ENCODE measurements around the gene DYNLT2. TPM values are rescaled to one million over a fixed set of nuclear protein-coding genes. Genes with fewer than 3 reads are reported as not detected.

DYNLT2 gene
- total and polyA plus RNA-seq, 2 of the 13 experiments (the other 11 are each of a cell fraction or from before 2014, with no cell fraction given), result 2.1 to 4.3 TPM

DNA sequence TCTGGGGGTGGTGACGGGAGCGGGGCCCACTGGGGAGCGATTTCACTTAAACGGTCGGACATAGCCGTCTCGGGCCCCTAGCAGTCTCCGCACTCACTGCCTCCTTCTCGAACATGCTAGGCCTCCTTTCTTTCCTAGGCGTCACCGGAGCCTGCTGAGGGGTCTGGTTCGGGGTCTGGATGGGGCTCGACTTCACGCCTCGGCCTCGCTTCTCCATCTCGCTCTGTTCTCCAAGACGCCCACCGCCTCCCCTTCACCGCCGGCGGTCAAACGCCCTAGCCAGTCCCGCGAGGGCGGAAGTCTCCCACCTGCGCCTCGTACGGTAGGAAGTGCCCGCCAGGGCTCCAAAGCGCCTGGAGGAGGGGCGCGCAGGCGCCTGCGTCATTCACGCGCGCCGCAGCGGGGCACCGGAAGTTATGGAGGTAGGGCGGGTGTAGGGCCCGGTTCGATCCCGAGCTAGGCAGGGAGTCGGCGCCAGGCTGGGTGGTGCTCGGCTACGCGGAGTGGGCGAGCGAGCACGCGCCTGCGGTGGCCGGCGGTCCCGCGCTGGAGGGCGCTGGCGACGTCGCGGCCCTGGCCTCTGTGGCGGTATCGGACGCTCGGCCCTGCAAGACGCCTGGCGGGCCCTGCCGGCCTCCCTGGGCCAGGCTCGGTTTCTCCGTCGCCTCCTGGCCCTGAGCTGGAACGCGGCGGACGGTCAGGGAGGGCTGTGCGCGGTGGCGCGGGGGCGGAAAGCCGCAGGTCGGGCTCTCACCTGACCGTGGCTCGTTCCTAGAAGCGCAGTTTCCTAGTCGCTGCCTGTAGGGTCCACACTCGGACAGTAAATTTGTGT lies at the start of gene DYNLT2, which contains the start of gene ERMARD (continued):
- TF ChIP-seq, protein P1, sequence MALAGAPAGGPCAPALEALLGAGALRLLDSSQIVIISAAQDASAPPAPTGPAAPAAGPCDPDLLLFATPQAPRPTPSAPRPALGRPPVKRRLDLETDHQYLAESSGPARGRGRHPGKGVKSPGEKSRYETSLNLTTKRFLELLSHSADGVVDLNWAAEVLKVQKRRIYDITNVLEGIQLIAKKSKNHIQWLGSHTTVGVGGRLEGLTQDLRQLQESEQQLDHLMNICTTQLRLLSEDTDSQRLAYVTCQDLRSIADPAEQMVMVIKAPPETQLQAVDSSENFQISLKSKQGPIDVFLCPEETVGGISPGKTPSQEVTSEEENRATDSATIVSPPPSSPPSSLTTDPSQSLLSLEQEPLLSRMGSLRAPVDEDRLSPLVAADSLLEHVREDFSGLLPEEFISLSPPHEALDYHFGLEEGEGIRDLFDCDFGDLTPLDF (CRISPR knock-in tag; IDR thresholded peaks at IDR 0.05), result peak; percentile 95
- peak; percentile 77 for TF ChIP-seq FOXA3 (CRISPR knock-in tag; IDR thresholded peaks at IDR 0.05)
- TF ChIP-seq GLI4 (CRISPR knock-in tag; IDR thresholded peaks at IDR 0.05; ENCODE audit: borderline replicate concordance), result peak; percentile 97; the same call in 1 of the 2 replicates
- TF ChIP-seq SMAD3 (CRISPR knock-in tag; IDR thresholded peaks at IDR 0.05), result peak; percentile 74; the same call in 1 of the 2 replicates
- TF ChIP-seq MAFK (conservative IDR thresholded peaks at IDR 0.05 in 1 of 2, IDR thresholded peaks at IDR 0.05 in 1 of 2; ENCODE audit: low read length in 2 of 2), result no peak
- TF ChIP-seq ZNF292 (CRISPR knock-in tag; IDR thresholded peaks at IDR 0.05; ENCODE audit: borderline replicate concordance, low read depth), result peak; percentile 79; the same call in 1 of the 2 replicates
- TF ChIP-seq CHD4 (IDR thresholded peaks at IDR 0.05; ENCODE audit: borderline replicate concordance, low read length), result no peak
- TF ChIP-seq SP2 (CRISPR knock-in tag; IDR thresholded peaks at IDR 0.05), result peak; percentile 83
- peak; percentile 92; the same call in 1 of the 2 replicates for TF ChIP-seq ZNF616 (CRISPR knock-in tag; IDR thresholded peaks at IDR 0.05; ENCODE audit: low read depth)
- TF ChIP-seq, protein P2, sequence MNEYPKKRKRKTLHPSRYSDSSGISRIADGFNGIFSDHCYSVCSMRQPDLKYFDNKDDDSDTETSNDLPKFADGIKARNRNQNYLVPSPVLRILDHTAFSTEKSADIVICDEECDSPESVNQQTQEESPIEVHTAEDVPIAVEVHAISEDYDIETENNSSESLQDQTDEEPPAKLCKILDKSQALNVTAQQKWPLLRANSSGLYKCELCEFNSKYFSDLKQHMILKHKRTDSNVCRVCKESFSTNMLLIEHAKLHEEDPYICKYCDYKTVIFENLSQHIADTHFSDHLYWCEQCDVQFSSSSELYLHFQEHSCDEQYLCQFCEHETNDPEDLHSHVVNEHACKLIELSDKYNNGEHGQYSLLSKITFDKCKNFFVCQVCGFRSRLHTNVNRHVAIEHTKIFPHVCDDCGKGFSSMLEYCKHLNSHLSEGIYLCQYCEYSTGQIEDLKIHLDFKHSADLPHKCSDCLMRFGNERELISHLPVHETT (CRISPR knock-in tag; conservative IDR thresholded peaks at IDR 0.05), result peak; percentile 98
- TF ChIP-seq, protein P3, sequence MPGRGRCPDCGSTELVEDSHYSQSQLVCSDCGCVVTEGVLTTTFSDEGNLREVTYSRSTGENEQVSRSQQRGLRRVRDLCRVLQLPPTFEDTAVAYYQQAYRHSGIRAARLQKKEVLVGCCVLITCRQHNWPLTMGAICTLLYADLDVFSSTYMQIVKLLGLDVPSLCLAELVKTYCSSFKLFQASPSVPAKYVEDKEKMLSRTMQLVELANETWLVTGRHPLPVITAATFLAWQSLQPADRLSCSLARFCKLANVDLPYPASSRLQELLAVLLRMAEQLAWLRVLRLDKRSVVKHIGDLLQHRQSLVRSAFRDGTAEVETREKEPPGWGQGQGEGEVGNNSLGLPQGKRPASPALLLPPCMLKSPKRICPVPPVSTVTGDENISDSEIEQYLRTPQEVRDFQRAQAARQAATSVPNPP (CRISPR knock-in tag; IDR thresholded peaks at IDR 0.05), result peak; percentile 99
- TF ChIP-seq NAIF1 (CRISPR knock-in tag; IDR thresholded peaks at IDR 0.05; ENCODE audit: borderline replicate concordance), result peak; percentile 90; the same call in 1 of the 2 replicates
- TF ChIP-seq TAF15 (IDR thresholded peaks at IDR 0.05; ENCODE audit: low read depth, low read length, poor library complexity, severe bottlenecking), result peak; percentile 50
- TF ChIP-seq, protein P4, sequence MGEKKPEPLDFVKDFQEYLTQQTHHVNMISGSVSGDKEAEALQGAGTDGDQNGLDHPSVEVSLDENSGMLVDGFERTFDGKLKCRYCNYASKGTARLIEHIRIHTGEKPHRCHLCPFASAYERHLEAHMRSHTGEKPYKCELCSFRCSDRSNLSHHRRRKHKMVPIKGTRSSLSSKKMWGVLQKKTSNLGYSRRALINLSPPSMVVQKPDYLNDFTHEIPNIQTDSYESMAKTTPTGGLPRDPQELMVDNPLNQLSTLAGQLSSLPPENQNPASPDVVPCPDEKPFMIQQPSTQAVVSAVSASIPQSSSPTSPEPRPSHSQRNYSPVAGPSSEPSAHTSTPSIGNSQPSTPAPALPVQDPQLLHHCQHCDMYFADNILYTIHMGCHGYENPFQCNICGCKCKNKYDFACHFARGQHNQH (CRISPR knock-in tag; IDR thresholded peaks at IDR 0.05), result peak; percentile 98
- TF ChIP-seq NFIC (IDR thresholded peaks at IDR 0.05; ENCODE audit: low read length), result peak; percentile 59; the same call in 1 of the 2 replicates
- TF ChIP-seq ZNF720 (CRISPR knock-in tag; IDR thresholded peaks at IDR 0.05), result 0 out of 2 replicates have a peak, but pooled peaks have one; percentile 18
- TF ChIP-seq ZNF703 (CRISPR knock-in tag; IDR thresholded peaks at IDR 0.05; ENCODE audit: borderline replicate concordance), result peak; percentile 88
- TF ChIP-seq SP140L (CRISPR knock-in tag; IDR thresholded peaks at IDR 0.05; ENCODE audit: borderline replicate concordance), result no peak
- TF ChIP-seq, protein P5, sequence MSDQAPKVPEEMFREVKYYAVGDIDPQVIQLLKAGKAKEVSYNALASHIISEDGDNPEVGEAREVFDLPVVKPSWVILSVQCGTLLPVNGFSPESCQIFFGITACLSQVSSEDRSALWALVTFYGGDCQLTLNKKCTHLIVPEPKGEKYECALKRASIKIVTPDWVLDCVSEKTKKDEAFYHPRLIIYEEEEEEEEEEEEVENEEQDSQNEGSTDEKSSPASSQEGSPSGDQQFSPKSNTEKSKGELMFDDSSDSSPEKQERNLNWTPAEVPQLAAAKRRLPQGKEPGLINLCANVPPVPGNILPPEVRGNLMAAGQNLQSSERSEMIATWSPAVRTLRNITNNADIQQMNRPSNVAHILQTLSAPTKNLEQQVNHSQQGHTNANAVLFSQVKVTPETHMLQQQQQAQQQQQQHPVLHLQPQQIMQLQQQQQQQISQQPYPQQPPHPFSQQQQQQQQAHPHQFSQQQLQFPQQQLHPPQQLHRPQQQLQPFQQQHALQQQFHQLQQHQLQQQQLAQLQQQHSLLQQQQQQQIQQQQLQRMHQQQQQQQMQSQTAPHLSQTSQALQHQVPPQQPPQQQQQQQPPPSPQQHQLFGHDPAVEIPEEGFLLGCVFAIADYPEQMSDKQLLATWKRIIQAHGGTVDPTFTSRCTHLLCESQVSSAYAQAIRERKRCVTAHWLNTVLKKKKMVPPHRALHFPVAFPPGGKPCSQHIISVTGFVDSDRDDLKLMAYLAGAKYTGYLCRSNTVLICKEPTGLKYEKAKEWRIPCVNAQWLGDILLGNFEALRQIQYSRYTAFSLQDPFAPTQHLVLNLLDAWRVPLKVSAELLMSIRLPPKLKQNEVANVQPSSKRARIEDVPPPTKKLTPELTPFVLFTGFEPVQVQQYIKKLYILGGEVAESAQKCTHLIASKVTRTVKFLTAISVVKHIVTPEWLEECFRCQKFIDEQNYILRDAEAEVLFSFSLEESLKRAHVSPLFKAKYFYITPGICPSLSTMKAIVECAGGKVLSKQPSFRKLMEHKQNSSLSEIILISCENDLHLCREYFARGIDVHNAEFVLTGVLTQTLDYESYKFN (CRISPR knock-in tag; conservative IDR thresholded peaks at IDR 0.05), result peak; percentile 77

Data from HepG2 (cell line).